ENCODE data around the gene TGFBR2.

TGFBR2 gene

GRCh38 chr3:30691249-30691880, 85.0 kb downstream of the TGFBR2 start:
- no peak for DNase-seq (ENCODE audit: low read depth in 1 of 2, low spot score in 1 of 2)

GRCh38 chr3:30691944-30692343, 85.5 kb downstream of the TGFBR2 start:
- DNase-seq (ENCODE audit: low read depth in 1 of 2, low spot score in 1 of 2): no peak

- DNase-seq (ENCODE audit: low read depth in 1 of 2, low spot score in 1 of 2): no peak
Observed at GRCh38 chr3:30692498-30693130, 86.2 kb downstream of the TGFBR2 start.

- DNase-seq (ENCODE audit: low read depth in 1 of 2, low spot score in 1 of 2): no peak
Observed at GRCh38 chr3:30693470-30694120, 87.2 kb downstream of the TGFBR2 start.

- DNase-seq (ENCODE audit: low read depth in 1 of 2, low spot score in 1 of 2): no peak
Observed at GRCh38 chr3:30694148-30694547, 87.7 kb downstream of the TGFBR2 start.

- DNase-seq (ENCODE audit: low read depth in 1 of 2, low spot score in 1 of 2): no peak
Observed at GRCh38 chr3:30694668-30695067, 88.3 kb downstream of the TGFBR2 start.

GRCh38 chr3:30695302-30696061, 89.1 kb downstream of the TGFBR2 start:
- no peak for DNase-seq (ENCODE audit: low read depth in 1 of 2, low spot score in 1 of 2)

GRCh38 chr3:30696403-30696819, 90.0 kb downstream of the TGFBR2 start:
- DNase-seq (ENCODE audit: low read depth in 1 of 2, low spot score in 1 of 2): no peak

- no peak for DNase-seq (ENCODE audit: low read depth in 1 of 2, low spot score in 1 of 2)
Observed at GRCh38 chr3:30696896-30697295, 90.5 kb downstream of the TGFBR2 start.

- DNase-seq (ENCODE audit: low read depth in 1 of 2, low spot score in 1 of 2): no peak
Observed at GRCh38 chr3:30698549-30698948, 92.1 kb downstream of the TGFBR2 start.

GRCh38 chr3:30699927-30700326, 93.5 kb downstream of the TGFBR2 start:
- no peak for DNase-seq (ENCODE audit: low read depth in 1 of 2, low spot score in 1 of 2)

GRCh38 chr3:30700702-30701321, 94.4 kb downstream of the TGFBR2 start:
- DNase-seq (ENCODE audit: low read depth in 1 of 2, low spot score in 1 of 2): no peak

- DNase-seq (ENCODE audit: low read depth in 1 of 2, low spot score in 1 of 2): no peak
Observed at GRCh38 chr3:30702038-30702827, 95.8 kb downstream of the TGFBR2 start.

- DNase-seq (ENCODE audit: low read depth in 1 of 2, low spot score in 1 of 2): no peak
Observed at GRCh38 chr3:30702828-30703397, 96.5 kb downstream of the TGFBR2 start.

GRCh38 chr3:30704931-30705890, 98.8 kb downstream of the TGFBR2 start:
- DNase-seq (ENCODE audit: low read depth in 1 of 2, low spot score in 1 of 2): no peak

- no peak for DNase-seq (ENCODE audit: low read depth in 1 of 2, low spot score in 1 of 2)
Observed at GRCh38 chr3:30707825-30708224, 101.4 kb downstream of the TGFBR2 start.

GRCh38 chr3:30708472-30708871, 102.1 kb downstream of the TGFBR2 start:
- no peak for DNase-seq (ENCODE audit: low read depth in 1 of 2, low spot score in 1 of 2)

GRCh38 chr3:30710017-30710416, 103.6 kb downstream of the TGFBR2 start:
- DNase-seq (ENCODE audit: low read depth in 1 of 2, low spot score in 1 of 2): no peak

- DNase-seq (ENCODE audit: low read depth in 1 of 2, low spot score in 1 of 2): no peak
Observed at GRCh38 chr3:30711151-30711550, 104.8 kb downstream of the TGFBR2 start.

All from stimulated activated CD4-positive, alpha-beta T cell treated with anti-CD3 and anti-CD28 coated beads, Interleukin-15, amount 100 ng/mL, for 1 hour (primary cell).